Ishikawa (cell line): ENCODE data around the gene AK4.

Experiments used
- CREB1 ChIP-seq: IDR thresholded peaks from 2 replicates; pipeline ENCODE4 v1.6.1; 2012; ENCODE audit warnings: low read depth
- EGR1 ChIP-seq: IDR thresholded peaks from 2 replicates; pipeline ENCODE4 v1.6.1; 2012
- FOXM1 ChIP-seq: IDR thresholded peaks from 2 replicates; pipeline ENCODE4 v1.6.1; 2012; ENCODE audit warnings: low read depth, borderline replicate concordance
- RAD21 ChIP-seq: IDR thresholded peaks from 2 replicates; pipeline ENCODE4 v1.6.1; 2012; ENCODE audit warnings: low read depth
- TCF12 ChIP-seq: IDR thresholded peaks from 2 replicates; pipeline ENCODE4 v1.6.1; 2012; ENCODE audit warnings: low read depth
- YY1 ChIP-seq: IDR thresholded peaks from 2 replicates; pipeline ENCODE4 v1.6.1; 2012; ENCODE audit warnings: low read depth
- ZBTB7A ChIP-seq: IDR thresholded peaks from 2 replicates; pipeline ENCODE4 v1.6.1; 2012; ENCODE audit warnings: low read depth
- TF ChIP-seq, protein P1 (sequence below): IDR thresholded peaks from 2 replicates; pipeline ENCODE4 v1.6.1; 2012

GRCh38 chr1:65229201-65229600 is 81.2 kb downstream of the AK4 start:
- TF ChIP-seq FOXM1: no peak
- no peak for TF ChIP-seq TCF12
- TF ChIP-seq, protein P1, sequence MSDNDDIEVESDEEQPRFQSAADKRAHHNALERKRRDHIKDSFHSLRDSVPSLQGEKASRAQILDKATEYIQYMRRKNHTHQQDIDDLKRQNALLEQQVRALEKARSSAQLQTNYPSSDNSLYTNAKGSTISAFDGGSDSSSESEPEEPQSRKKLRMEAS: no peak
- TF ChIP-seq ZBTB7A: no peak
- TF ChIP-seq RAD21: no peak
- no peak for TF ChIP-seq EGR1
- no peak for TF ChIP-seq CREB1
- no peak for TF ChIP-seq YY1
